Measurements from ENCODE around the gene SCAMP5.

The SCAMP5 gene

GRCh38 chr15:75061272-75061671 is 65.9 kb downstream of the SCAMP5 start:
- Histone ChIP-seq H3K9ac (ENCODE audit: low read depth, low read length, poor library complexity, severe bottlenecking) (peak overlapping the region; percentile 59), H3K36me3 (ENCODE audit: insufficient read depth, low read length) (no peaks in the 10 kb centered on the region), H3K4me1 (ENCODE audit: insufficient read depth, low read length, poor library complexity, severe bottlenecking) (peaks cover 49% of the 10 kb centered on the region), H3K9me2 (replicated peaks; ENCODE audit: low read depth, low read length) (no peaks in the 10 kb centered on the region), H3F3A (ENCODE audit: low read depth) (peaks cover under 1% of the 10 kb centered on the region; the same call in 1 of the 2 replicates), H4K20me1 (ENCODE audit: insufficient read depth, low read length, poor library complexity, severe bottlenecking) (no peaks in the 10 kb centered on the region), H2AFZ (ENCODE audit: low read length) (peak overlapping the region; percentile 31), H3K79me2 (ENCODE audit: insufficient read depth, low read length) (no peaks in the 10 kb centered on the region), H3K4me2 (ENCODE audit: low read depth, low read length, poor library complexity, severe bottlenecking) (peak overlapping the region; percentile 74), H3K27me3 (ENCODE audit: insufficient read depth, low read length, poor library complexity, severe bottlenecking) (no peaks in the 10 kb centered on the region), H3K4me3 (ENCODE audit: low read length, poor library complexity, severe bottlenecking) (peak overlapping the region; percentile 33), H3K9me3 (ENCODE audit: insufficient read depth, low read depth, low read length) (no peaks in the 10 kb centered on the region)
- TF ChIP-seq CTCF (conservative IDR thresholded peaks at IDR 0.05; ENCODE audit: low read length) (no peak), EZH2phosphoT487 (IDR thresholded peaks at IDR 0.05; ENCODE audit: borderline replicate concordance) (no peak)

GRCh38 chr15:75062706-75063105 is 67.3 kb downstream of the SCAMP5 start:
- H3K4me1 ChIP-seq (ENCODE audit: insufficient read depth, low read length, poor library complexity, severe bottlenecking), result peaks cover 62% of the 10 kb centered on the region
- TF ChIP-seq EZH2phosphoT487 (IDR thresholded peaks at IDR 0.05; ENCODE audit: borderline replicate concordance), result no peak
- no peak for TF ChIP-seq CTCF (conservative IDR thresholded peaks at IDR 0.05; ENCODE audit: low read length)

GRCh38 chr15:75063338-75063737 is 68.0 kb downstream of the SCAMP5 start:
- TF ChIP-seq EZH2phosphoT487 (IDR thresholded peaks at IDR 0.05; ENCODE audit: borderline replicate concordance) (no peak), CTCF (conservative IDR thresholded peaks at IDR 0.05; ENCODE audit: low read length) (no peak)
- Histone ChIP-seq H3K9me2 (replicated peaks; ENCODE audit: low read depth, low read length) (no peaks in the 10 kb centered on the region), H2AFZ (ENCODE audit: low read length) (no peak overlapping the region), H3K79me2 (ENCODE audit: insufficient read depth, low read length) (no peaks in the 10 kb centered on the region), H3K4me3 (ENCODE audit: low read length, poor library complexity, severe bottlenecking) (no peak overlapping the region), H4K20me1 (ENCODE audit: insufficient read depth, low read length, poor library complexity, severe bottlenecking) (no peaks in the 10 kb centered on the region), H3K36me3 (ENCODE audit: insufficient read depth, low read length) (no peaks in the 10 kb centered on the region), H3K9me3 (ENCODE audit: insufficient read depth, low read depth, low read length) (no peaks in the 10 kb centered on the region), H3K4me2 (ENCODE audit: low read depth, low read length, poor library complexity, severe bottlenecking) (no peak overlapping the region), H3K4me1 (ENCODE audit: insufficient read depth, low read length, poor library complexity, severe bottlenecking) (peaks cover 59% of the 10 kb centered on the region), H3K27me3 (ENCODE audit: insufficient read depth, low read length, poor library complexity, severe bottlenecking) (no peaks in the 10 kb centered on the region), H3K9ac (ENCODE audit: low read depth, low read length, poor library complexity, severe bottlenecking) (no peak overlapping the region), H3F3A (ENCODE audit: low read depth) (peaks cover 7% of the 10 kb centered on the region; the same call in 1 of the 2 replicates)

More at GRCh38 chr15:75062706-75063105, 67.3 kb downstream of the SCAMP5 start:
- Histone ChIP-seq H3K4me2 (ENCODE audit: low read depth, low read length, poor library complexity, severe bottlenecking) (no peak overlapping the region), H4K20me1 (ENCODE audit: insufficient read depth, low read length, poor library complexity, severe bottlenecking) (no peaks in the 10 kb centered on the region), H3K36me3 (ENCODE audit: insufficient read depth, low read length) (no peaks in the 10 kb centered on the region), H2AFZ (ENCODE audit: low read length) (no peak overlapping the region), H3F3A (ENCODE audit: low read depth) (peaks cover 7% of the 10 kb centered on the region; the same call in 1 of the 2 replicates), H3K9me3 (ENCODE audit: insufficient read depth, low read depth, low read length) (no peaks in the 10 kb centered on the region), H3K4me3 (ENCODE audit: low read length, poor library complexity, severe bottlenecking) (no peak overlapping the region), H3K9ac (ENCODE audit: low read depth, low read length, poor library complexity, severe bottlenecking) (no peak overlapping the region), H3K79me2 (ENCODE audit: insufficient read depth, low read length) (no peaks in the 10 kb centered on the region), H3K27me3 (ENCODE audit: insufficient read depth, low read length, poor library complexity, severe bottlenecking) (no peaks in the 10 kb centered on the region), H3K9me2 (replicated peaks; ENCODE audit: low read depth, low read length) (no peaks in the 10 kb centered on the region)
